Left renal pelvis (tissue), 4 donors: ENCODE results near the gene GPA33. TPM values are rescaled to one million over a fixed set of nuclear protein-coding genes. Genes with fewer than 3 reads are reported as not detected.

Source experiments
- polyA plus RNA-seq, 4 donors: library from polyadenylated mRNA; unstranded; fragments of 120-200 nt; gene quantifications; one replicate each; pipeline ENCODE4 v1.2.1, GENCODE V29; 2013; ENCODE audit not compliant: insufficient read length in 4 of 4

The GPA33 gene
- polyA plus RNA-seq, 4 donors = 0.22 to 1.7 (median 0.90) TPM

Other genes starting within 250 kb of the GPA33 start
- 10 to 100 TPM; 20.0 to 29.2 (median 26.4) TPM for gene TADA1, start 214.1 kb downstream of the GPA33 start, polyA plus RNA-seq
- gene ILDR2, start 114.8 kb downstream of the GPA33 start, polyA plus RNA-seq = 10 to 100 TPM in 3 of 4 donors, 1 to 10 TPM in 1; 3.0 to 15.6 (median 15.1) TPM
- 1 to 10 TPM; 1.4 to 3.2 (median 2.4) TPM for gene MAEL, start 101.1 kb downstream of the GPA33 start, polyA plus RNA-seq
- 1 to 10 TPM in 1 of 4 donors, under 1 TPM in 3; 0.40 to 1.4 (median 0.60) TPM for gene STYXL2, start 3.7 kb upstream of the GPA33 start, polyA plus RNA-seq
- 10 to 100 TPM in 3 of 4 donors, 1 to 10 TPM in 1; 8.1 to 16.6 (median 16.2) TPM for gene POU2F1, start 130.5 kb upstream of the GPA33 start, polyA plus RNA-seq